AG09309 (cell line): ENCODE results near the gene EPB41L3.

Experiments used
- DNase-seq: peaks from one replicate; pipeline ENCODE4 v3.0.0-alpha.2; 2010; ENCODE audit warnings: low read depth
- H3K4me3 ChIP-seq: 2 replicates; pipeline ENCODE4 v1.5.1; 2011; ENCODE audit warnings: mild to moderate bottlenecking, low read depth, low read length, moderate library complexity; ENCODE audit not compliant: control insufficient read depth
- CTCF ChIP-seq: IDR thresholded peaks from 2 replicates; pipeline ENCODE4 v1.5.1; 2011; ENCODE audit warnings: mild to moderate bottlenecking, low read depth, low read length, inconsistent platforms; ENCODE audit not compliant: insufficient read depth, control insufficient read depth; ENCODE audit errors: missing control alignments

Gene EPB41L3

GRCh38 chr18:5424903-5425664, 118.7 kb downstream of the EPB41L3 start:
- DNase-seq: no peak

GRCh38 chr18:5422626-5423025, 121.2 kb downstream of the EPB41L3 start:
- no peak for TF ChIP-seq CTCF
- no peak overlapping the region for H3K4me3 ChIP-seq
- DNase-seq: no peak

More at GRCh38 chr18:5424903-5425664, 118.7 kb downstream of the EPB41L3 start:
- peak; percentile 48 for TF ChIP-seq CTCF
- no peak overlapping the region for H3K4me3 ChIP-seq

GRCh38 chr18:5421981-5422380, 121.8 kb downstream of the EPB41L3 start:
- no peak overlapping the region for H3K4me3 ChIP-seq
- TF ChIP-seq CTCF: no peak
- DNase-seq: no peak

GRCh38 chr18:5420906-5421305, 122.9 kb downstream of the EPB41L3 start:
- no peak for TF ChIP-seq CTCF
- no peak for DNase-seq

GRCh38 chr18:5419601-5420000, 124.2 kb downstream of the EPB41L3 start:
- H3K4me3 ChIP-seq: no peak overlapping the region
- DNase-seq: no peak
- no peak for TF ChIP-seq CTCF

More at GRCh38 chr18:5420906-5421305, 122.9 kb downstream of the EPB41L3 start:
- H3K4me3 ChIP-seq: no peak overlapping the region

GRCh38 chr18:5419030-5419429, 124.8 kb downstream of the EPB41L3 start:
- no peak for TF ChIP-seq CTCF
- DNase-seq: no peak
- no peak overlapping the region for H3K4me3 ChIP-seq
